ENCODE results near the gene NPFFR1.
"Not testable (repeated sequence)": the region's sequence is repeated elsewhere in the genome, so short reads cannot be mapped to it uniquely, and the experiment has no call there.

Gene NPFFR1

GRCh38 chr10:70222811-70223447, 60.9 kb downstream of the NPFFR1 start:
- DNase-seq (ENCODE audit: low read depth in 2 of 2) = not testable (repeated sequence)

GRCh38 chr10:70222340-70222794, 61.4 kb downstream of the NPFFR1 start:
- DNase-seq (ENCODE audit: low read depth in 2 of 2) = no peak

GRCh38 chr10:70221030-70221429, 62.8 kb downstream of the NPFFR1 start:
- no peak for DNase-seq (ENCODE audit: low read depth in 2 of 2)

- no peak for DNase-seq (ENCODE audit: low read depth in 2 of 2)
Measured at GRCh38 chr10:70212879-70213278, 70.9 kb downstream of the NPFFR1 start.

GRCh38 chr10:70212277-70212676, 71.5 kb downstream of the NPFFR1 start:
- DNase-seq (ENCODE audit: low read depth in 2 of 2) = no peak

- DNase-seq (ENCODE audit: low read depth in 2 of 2) = no peak
Measured at GRCh38 chr10:70206762-70207161, 77.0 kb downstream of the NPFFR1 start.

GRCh38 chr10:70201105-70201504, 82.7 kb downstream of the NPFFR1 start:
- no peak for DNase-seq (ENCODE audit: low read depth in 2 of 2)

GRCh38 chr10:70198696-70199466, 84.9 kb downstream of the NPFFR1 start:
- no peak for DNase-seq (ENCODE audit: low read depth in 2 of 2)
